Measurements from ENCODE around the gene ZNF836. TPM values are rescaled to one million over a fixed set of nuclear protein-coding genes. Genes with fewer than 3 reads are reported as not detected.

ZNF836 gene
- total RNA-seq, 1 donor from 2014 or later = 8.1 TPM

- Histone ChIP-seq H3K27ac (replicated peaks) (no peak overlapping the region), H3K9me3 (replicated peaks) (peaks cover 100% of the 10 kb centered on the region), H3K36me3 (peaks cover 45% of the 10 kb centered on the region), H3K4me1 (no peaks in the 10 kb centered on the region), H3K4me3 (no peak overlapping the region), H3K27me3 (ENCODE audit: low read depth) (no peaks in the 10 kb centered on the region)
- intact Hi-C loops (cut with micrococcal nuclease) = no loop called here
- no peak for DNase-seq
- TF ChIP-seq CTCF (IDR thresholded peaks at IDR 0.05; ENCODE audit: borderline replicate concordance) = no peak
Measured at GRCh38 chr19:52112624-52113023, 58.8 kb downstream of the ZNF836 start.

GRCh38 chr19:52110780-52111179 is 60.6 kb downstream of the ZNF836 start:
- peaks cover 100% of the 10 kb centered on the region for H3K9me3 ChIP-seq (replicated peaks)
- H3K36me3 ChIP-seq = peaks cover 26% of the 10 kb centered on the region
- H3K27me3 ChIP-seq (ENCODE audit: low read depth) = no peaks in the 10 kb centered on the region
- no peak overlapping the region for H3K4me3 ChIP-seq
- H3K4me1 ChIP-seq = no peaks in the 10 kb centered on the region
- intact Hi-C loops (cut with micrococcal nuclease) = no loop called here
- no peak for TF ChIP-seq CTCF (IDR thresholded peaks at IDR 0.05; ENCODE audit: borderline replicate concordance)
- no peak for DNase-seq
- H3K27ac ChIP-seq (replicated peaks) = no peak overlapping the region

Other genes with a start within 250 kb of the ZNF836 start
- gene ZNF613, start 244.1 kb downstream of the ZNF836 start, total RNA-seq = 3.4 TPM
- 8.0 TPM for gene ZNF350, start 184.8 kb downstream of the ZNF836 start, total RNA-seq
- 11.2 TPM for gene ZNF615, start 163.4 kb downstream of the ZNF836 start, total RNA-seq
- 5.5 TPM for gene ZNF614, start 143.2 kb downstream of the ZNF836 start, total RNA-seq
- 7.8 TPM for gene ZNF432, start 122.8 kb downstream of the ZNF836 start, total RNA-seq
- gene ZNF841, start 75.9 kb downstream of the ZNF836 start, total RNA-seq = 8.5 TPM
- gene ZNF616, start 31.7 kb downstream of the ZNF836 start, total RNA-seq = 5.6 TPM
- 395 TPM for gene PPP2R1A, start 18.4 kb upstream of the ZNF836 start, total RNA-seq
- 9.2 TPM for gene ZNF766, start 98.0 kb upstream of the ZNF836 start, total RNA-seq
- gene ZNF480, start 125.5 kb upstream of the ZNF836 start, total RNA-seq = 18.9 TPM
- gene ZNF610, start 164.6 kb upstream of the ZNF836 start, total RNA-seq = 5.1 TPM
- gene ZNF880, start 198.3 kb upstream of the ZNF836 start, total RNA-seq = 24.7 TPM
- gene ZNF528, start 226.2 kb upstream of the ZNF836 start, total RNA-seq = 16.7 TPM

Data from left ventricle myocardium inferior (tissue), 1 donor.